ENCODE results near the gene UNC5A. TPM values are rescaled to one million over a fixed set of nuclear protein-coding genes. Genes with fewer than 3 reads are reported as not detected.

Gene UNC5A
- total RNA-seq, 4 donors from 2014 or later = not detected

DNA sequence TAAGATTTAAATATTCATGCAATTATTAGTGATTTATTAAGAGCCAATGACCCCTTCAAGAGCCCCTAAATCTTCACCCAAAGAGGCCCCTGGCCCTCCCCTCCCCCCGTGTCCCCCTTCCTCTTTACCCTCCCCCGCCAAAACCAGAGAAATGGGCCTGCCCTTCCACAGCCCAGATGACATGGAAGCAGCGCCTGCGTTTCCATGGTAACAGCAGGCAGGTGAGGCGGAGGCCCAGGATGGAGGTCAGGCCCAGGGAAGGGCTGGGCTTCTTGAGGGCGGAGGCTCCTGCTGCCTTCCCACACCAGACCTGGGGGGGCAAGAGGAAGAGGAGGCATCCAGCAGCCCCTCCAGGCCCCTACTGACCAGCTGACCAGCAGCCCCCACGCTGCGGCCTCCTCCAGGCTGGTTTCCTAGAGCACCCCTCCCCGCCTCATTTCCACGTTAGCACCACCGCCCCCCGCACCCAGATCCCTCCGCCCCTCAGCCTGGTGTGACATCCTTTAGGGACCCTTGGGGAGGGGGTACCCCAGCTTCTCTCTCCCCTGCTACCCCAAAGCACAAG is 37.4 kb downstream of the UNC5A start:
- H3K4me1 ChIP-seq = no peaks in the 10 kb centered on the region
- H3K27ac ChIP-seq = no peak overlapping the region
- peaks cover 0 to 64% of the 10 kb centered on the region in 2 donors for H3K27me3 ChIP-seq
- TF ChIP-seq EP300 (IDR thresholded peaks at IDR 0.05) (no peak), POLR2A (IDR thresholded peaks at IDR 0.05) (no peak)
- TF ChIP-seq, protein P1, sequence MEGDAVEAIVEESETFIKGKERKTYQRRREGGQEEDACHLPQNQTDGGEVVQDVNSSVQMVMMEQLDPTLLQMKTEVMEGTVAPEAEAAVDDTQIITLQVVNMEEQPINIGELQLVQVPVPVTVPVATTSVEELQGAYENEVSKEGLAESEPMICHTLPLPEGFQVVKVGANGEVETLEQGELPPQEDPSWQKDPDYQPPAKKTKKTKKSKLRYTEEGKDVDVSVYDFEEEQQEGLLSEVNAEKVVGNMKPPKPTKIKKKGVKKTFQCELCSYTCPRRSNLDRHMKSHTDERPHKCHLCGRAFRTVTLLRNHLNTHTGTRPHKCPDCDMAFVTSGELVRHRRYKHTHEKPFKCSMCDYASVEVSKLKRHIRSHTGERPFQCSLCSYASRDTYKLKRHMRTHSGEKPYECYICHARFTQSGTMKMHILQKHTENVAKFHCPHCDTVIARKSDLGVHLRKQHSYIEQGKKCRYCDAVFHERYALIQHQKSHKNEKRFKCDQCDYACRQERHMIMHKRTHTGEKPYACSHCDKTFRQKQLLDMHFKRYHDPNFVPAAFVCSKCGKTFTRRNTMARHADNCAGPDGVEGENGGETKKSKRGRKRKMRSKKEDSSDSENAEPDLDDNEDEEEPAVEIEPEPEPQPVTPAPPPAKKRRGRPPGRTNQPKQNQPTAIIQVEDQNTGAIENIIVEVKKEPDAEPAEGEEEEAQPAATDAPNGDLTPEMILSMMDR (IDR thresholded peaks at IDR 0.05) = no peak
- no peaks in the 10 kb centered on the region for H3K36me3 ChIP-seq
- H3K4me3 ChIP-seq = no peak overlapping the region
- H3K9me3 ChIP-seq = no peaks in the 10 kb centered on the region
- no peak for DNase-seq (ENCODE audit: low spot score in 2 of 2)
- 75 to 81% methylated on average over 12 to 13 of the region's 13 CpGs for WGBS, 2 donors

DNA sequence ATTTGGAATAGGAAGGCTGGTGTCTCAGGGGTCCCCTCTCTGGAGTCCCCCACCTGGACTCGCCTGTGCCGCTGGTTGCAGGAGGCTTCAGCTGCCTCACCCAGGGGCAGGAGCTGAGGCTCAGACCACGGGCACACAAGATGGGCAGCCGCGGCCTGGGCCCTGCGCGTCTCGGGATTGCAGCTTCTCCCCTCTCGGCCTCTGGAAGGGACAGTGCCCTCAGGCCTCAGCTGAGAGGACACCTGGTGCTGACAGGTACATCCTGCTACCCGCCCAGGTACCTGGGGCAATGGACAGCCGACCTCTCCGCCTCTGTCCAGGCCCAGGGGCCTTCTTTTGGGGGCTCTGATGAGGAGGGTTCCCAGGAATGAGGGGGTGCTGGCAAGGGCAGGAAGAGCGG is 38.3 kb downstream of the UNC5A start:
- no peaks in the 10 kb centered on the region for H3K9me3 ChIP-seq
- H3K4me3 ChIP-seq = no peak overlapping the region
- TF ChIP-seq EP300 (IDR thresholded peaks at IDR 0.05) = no peak
- no peak for TF ChIP-seq POLR2A (IDR thresholded peaks at IDR 0.05)
- TF ChIP-seq, protein P1 (IDR thresholded peaks at IDR 0.05) = no peak
- no peaks in the 10 kb centered on the region for H3K4me1 ChIP-seq
- 86 to 88% methylated on average over 7 to 12 of the region's 13 CpGs for WGBS, 2 donors
- H3K27me3 ChIP-seq = peaks cover 0 to 64% of the 10 kb centered on the region in 2 donors
- H3K36me3 ChIP-seq = no peaks in the 10 kb centered on the region
- no peak overlapping the region for H3K27ac ChIP-seq
- no peak for DNase-seq (ENCODE audit: low spot score in 2 of 2)

DNA sequence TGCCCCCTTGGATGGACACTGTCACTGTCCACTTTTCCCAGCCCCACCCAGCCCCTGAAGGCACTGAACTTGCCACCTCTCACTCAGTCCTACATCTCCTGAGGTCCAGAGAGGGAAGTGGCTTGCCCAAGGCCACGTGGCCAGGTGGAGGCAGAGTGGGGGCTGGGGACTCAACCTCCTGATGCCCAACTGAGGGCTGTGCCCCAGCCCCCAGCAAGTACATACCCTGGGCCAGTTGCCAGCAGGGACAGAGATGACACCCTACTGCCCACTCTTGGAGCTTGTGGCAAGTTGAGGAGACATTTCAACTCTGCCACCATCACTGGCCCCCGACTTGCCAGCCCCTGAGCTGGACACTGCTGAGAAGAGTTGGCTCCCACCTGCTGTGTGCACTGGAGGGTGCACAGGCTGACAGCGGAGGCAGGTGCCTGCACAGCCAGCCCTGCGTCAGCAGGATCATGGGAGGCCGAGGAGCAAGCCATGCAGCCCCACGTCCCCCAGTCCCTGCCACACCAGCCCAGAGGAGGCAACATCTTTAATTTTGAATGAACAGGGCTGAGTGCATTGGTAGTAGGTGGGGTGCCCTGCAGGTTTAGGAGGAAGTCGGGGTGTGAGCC is 39.4 kb downstream of the UNC5A start:
- TF ChIP-seq EP300 (IDR thresholded peaks at IDR 0.05) = no peak
- TF ChIP-seq, protein P1 (IDR thresholded peaks at IDR 0.05) = no peak
- no peak for TF ChIP-seq POLR2A (IDR thresholded peaks at IDR 0.05)
- H3K36me3 ChIP-seq = no peaks in the 10 kb centered on the region
- no peak for DNase-seq (ENCODE audit: low spot score in 2 of 2)
- peaks cover 0 to 57% of the 10 kb centered on the region in 2 donors for H3K27me3 ChIP-seq
- 78 to 79% methylated on average over 3 to 5 of the region's 7 CpGs for WGBS, 2 donors
- no peak overlapping the region for H3K4me3 ChIP-seq
- H3K27ac ChIP-seq = no peak overlapping the region
- no peaks in the 10 kb centered on the region for H3K4me1 ChIP-seq
- no peaks in the 10 kb centered on the region for H3K9me3 ChIP-seq

DNA sequence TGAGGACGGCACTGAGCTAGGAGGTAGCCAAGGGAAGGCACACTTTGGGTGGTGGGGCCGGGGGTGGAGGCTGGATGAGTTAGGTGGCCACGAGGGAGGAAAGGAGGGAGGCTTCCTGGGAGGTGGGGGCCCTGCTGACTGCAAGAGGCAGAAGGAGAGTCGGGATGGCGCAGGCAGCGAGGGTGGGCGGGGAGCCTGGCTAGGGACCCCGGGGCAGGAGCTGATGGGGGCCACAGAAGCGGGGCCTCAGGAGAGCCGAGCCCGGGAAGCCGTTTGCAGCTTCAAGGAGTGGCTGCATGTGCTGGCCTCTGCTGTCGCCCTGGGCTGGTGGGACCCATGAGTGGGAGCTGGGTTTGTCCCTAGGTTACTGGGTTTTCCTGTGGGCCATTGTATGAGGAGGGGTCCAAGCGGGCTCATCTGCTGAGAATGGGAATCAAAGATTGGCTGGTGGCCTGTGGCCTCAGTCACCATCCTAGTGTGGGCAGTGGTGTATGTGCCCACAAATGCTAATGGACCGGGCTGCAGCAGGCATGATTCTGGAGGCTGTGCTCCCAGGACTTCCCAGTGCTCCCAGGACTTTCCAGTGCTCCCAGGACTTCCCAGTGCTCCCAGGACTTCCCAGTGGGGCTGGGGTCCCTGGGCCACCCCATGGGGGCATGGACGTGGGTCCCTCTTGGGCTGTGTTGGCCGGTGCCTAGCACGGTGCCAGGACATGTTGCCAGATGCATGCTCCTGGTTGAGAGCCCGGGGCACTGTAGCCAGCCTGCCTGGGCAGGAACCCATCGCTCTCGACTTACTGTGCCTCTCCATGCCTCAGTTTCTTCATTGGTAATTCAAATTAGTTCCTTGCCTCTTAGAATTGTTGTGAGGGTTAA is 40.2 kb downstream of the UNC5A start:
- no peak for TF ChIP-seq EP300 (IDR thresholded peaks at IDR 0.05)
- TF ChIP-seq, protein P1 (IDR thresholded peaks at IDR 0.05) = no peak
- no peak for TF ChIP-seq POLR2A (IDR thresholded peaks at IDR 0.05)
- DNase-seq (ENCODE audit: low spot score in 2 of 2) = no peak
- Histone ChIP-seq H3K4me3 (no peak overlapping the region), H3K9me3 (no peaks in the 10 kb centered on the region), H3K27me3 (peaks cover 0 to 52% of the 10 kb centered on the region in 2 donors), H3K36me3 (no peaks in the 10 kb centered on the region), H3K4me1 (no peaks in the 10 kb centered on the region), H3K27ac (no peak overlapping the region)
- WGBS, 2 donors = 70 to 72% methylated on average over 20 to 21 of the region's 21 CpGs

DNA sequence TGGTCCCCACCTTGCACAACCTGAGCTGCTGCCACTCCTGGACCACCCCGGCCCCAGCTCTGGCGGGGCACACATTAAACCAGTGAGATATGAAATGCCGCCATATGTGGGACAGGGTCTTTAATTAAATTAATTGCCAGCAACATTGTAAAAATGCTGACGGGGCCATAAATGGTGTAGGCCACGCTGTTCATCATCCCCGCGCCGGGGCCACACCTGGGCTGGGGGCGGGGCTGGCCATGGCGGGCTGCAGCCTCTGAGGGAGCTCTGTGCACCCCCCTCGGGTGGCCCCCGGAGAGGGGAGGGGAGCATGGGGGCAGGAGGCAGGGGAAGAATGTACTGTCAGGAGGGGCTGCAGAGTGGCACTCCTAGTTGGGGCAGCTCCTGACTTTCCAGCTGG is 41.0 kb downstream of the UNC5A start:
- H3K27me3 ChIP-seq = peaks cover 0 to 47% of the 10 kb centered on the region in 2 donors
- 75 to 76% methylated on average over 10 of the region's 12 CpGs for WGBS, 2 donors
- DNase-seq (ENCODE audit: low spot score in 2 of 2) = no peak

More for the DNA sequence above, 41.0 kb downstream of the UNC5A start:
- H3K4me3 ChIP-seq = no peak overlapping the region
- TF ChIP-seq POLR2A (IDR thresholded peaks at IDR 0.05) (no peak), EP300 (IDR thresholded peaks at IDR 0.05) (no peak)
- TF ChIP-seq, protein P1 (IDR thresholded peaks at IDR 0.05) = no peak
- H3K36me3 ChIP-seq = no peaks in the 10 kb centered on the region
- no peaks in the 10 kb centered on the region for H3K9me3 ChIP-seq
- no peak overlapping the region for H3K27ac ChIP-seq
- H3K4me1 ChIP-seq = no peaks in the 10 kb centered on the region
